AML-193 (cell line): ENCODE measurements around the gene OR4F15.

ENCODE experiments used
- DNase-seq, 2 experiments: peaks; one replicate each; lab custom pipeline; 2025; lab: John Stamatoyannopoulos, UW

The OR4F15 gene

DNA sequence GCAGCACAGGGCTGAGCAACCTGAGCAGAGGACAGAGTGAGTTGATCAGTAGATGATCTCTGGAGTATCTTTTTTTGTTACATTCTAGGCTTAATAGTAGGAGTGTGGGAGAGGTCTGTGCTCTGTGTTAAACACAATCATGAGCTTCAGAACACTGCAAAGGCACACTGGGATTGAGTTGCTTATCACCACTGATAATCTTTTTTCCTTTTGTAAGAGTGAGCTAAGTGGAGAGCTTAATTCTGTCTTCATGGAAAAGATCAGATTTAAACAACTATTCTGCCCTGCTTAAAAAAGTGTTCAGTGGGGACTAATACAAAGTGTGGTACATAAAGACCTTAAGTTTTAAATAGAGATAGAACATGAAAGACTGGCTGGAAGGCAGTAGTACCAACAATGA lies 7.6 kb upstream of the OR4F15 start:
- DNase-seq, result no peak

DNA sequence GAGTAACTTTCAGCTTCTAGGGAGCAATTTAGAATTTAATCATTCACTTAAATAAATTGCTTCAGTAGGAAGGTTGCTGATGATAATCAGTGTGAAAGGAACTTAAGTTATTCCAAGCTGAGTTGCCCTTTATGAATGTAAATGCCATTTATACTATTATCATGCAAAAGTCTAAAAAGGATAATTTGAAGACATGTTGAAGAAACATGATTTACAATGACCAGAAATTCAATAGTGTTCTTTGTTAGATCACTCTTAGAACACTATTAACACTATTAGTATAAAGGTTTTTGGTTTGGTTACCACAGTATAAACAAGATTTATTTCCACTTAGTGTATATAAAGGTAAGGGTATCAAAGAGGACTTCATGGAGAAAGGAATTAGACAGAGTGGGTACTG lies 7.1 kb upstream of the OR4F15 start:
- DNase-seq, result no peak

DNA sequence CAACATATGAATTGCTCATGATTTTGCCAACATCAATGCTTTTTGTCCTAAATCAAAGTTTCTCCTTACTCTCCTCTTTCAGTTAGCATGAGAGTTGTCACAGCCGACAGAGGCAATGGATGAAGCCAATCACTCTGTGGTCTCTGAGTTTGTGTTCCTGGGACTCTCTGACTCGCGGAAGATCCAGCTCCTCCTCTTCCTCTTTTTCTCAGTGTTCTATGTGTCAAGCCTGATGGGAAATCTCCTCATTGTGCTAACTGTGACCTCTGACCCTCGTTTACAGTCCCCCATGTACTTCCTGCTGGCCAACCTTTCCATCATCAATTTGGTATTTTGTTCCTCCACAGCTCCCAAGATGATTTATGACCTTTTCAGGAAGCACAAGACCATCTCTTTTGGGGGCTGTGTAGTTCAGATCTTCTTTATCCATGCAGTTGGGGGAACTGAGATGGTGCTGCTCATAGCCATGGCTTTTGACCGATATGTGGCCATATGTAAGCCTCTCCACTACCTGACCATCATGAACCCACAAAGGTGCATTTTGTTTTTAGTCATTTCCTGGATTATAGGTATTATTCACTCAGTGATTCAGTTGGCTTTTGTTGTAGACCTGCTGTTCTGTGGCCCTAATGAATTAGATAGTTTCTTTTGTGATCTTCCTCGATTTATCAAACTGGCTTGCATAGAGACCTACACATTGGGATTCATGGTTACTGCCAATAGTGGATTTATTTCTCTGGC lies 6.2 kb upstream of the OR4F15 start:
- no peak for DNase-seq

DNA sequence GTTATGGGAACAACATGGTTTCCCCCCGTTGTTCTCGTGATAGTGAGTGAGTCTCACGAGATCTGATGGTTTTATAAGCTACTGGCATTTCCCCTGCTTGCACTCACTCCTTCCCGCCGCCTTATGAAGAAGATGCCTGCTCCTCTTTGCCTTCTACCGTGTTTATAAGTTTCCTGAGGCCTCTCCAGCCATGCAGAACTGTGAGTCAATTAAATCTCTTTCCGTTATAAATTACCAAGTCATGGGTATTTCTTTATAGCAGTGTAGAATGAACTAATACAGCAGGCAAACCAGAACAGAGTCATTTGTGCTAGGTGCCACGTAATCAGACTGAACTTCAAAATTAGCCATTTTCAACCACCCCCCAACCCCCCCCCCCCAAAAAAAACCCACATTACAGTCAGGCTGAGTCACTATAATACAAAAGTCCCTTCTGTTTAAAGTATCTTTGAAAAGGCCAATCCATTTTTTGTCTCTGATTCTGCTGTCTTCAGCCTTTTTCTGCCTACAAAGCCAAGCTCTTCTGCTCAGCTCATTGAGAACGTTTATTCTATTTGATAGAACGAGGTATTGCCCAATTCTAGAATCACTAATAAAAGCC lies 4.6 kb upstream of the OR4F15 start:
- no peak for DNase-seq

DNA sequence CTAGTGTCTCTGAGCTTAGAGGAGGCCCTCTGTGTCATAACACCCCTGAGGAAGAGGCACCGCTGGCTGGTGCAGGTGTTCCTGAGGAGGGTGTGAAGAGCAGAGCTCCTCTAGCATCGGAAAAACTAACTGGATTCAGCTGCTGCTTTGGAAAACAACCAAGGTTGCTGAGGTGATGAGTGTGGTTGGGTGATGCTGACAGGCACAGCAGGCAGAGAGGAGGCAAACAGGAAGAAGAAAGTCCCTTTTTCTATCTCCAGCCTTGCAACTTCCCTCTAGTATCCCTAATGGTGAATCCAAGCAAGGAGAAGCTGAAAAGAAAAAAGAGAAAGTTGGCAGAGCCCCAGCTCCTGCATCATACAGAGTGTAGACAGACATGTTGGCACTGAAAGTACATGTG lies 3.8 kb upstream of the OR4F15 start:
- DNase-seq, result no peak

DNA sequence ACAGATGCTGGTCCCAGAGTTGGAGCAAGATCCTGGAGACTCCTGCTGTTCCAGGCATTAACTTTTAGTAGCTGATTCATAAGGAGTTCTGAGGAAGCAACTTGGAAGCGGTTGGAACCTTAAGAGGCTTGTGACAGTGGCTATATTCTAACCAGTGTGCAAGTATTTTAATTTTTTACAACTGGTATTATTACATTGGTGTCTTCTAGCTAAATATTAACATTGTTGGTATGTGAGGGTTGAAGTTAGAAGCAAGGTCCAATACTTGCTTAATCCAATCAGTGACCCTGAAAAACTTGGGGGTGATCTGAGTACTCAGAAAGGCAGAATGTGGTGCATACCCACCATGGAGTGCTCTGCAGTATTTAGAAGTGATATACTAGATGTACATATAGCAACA lies 1.5 kb upstream of the OR4F15 start:
- no peak for DNase-seq

DNA sequence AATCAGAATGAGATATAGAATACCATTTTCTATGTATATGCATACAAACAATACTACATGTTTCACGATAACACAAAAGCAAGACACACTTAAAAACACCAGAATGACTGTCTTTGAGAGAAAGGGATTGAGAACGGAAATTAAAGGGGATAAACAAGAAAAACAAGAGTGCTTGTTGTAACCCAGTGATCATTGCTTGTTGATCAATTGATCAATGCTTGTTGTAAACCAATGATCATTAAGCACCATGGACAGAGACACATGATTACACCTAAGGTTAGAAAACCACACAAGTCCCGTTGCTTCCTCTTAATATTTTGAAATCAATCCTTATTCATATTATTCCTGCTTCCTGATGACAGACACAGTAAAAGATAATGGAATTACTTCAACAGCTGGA lies 1.1 kb upstream of the OR4F15 start:
- DNase-seq, result no peak

DNA sequence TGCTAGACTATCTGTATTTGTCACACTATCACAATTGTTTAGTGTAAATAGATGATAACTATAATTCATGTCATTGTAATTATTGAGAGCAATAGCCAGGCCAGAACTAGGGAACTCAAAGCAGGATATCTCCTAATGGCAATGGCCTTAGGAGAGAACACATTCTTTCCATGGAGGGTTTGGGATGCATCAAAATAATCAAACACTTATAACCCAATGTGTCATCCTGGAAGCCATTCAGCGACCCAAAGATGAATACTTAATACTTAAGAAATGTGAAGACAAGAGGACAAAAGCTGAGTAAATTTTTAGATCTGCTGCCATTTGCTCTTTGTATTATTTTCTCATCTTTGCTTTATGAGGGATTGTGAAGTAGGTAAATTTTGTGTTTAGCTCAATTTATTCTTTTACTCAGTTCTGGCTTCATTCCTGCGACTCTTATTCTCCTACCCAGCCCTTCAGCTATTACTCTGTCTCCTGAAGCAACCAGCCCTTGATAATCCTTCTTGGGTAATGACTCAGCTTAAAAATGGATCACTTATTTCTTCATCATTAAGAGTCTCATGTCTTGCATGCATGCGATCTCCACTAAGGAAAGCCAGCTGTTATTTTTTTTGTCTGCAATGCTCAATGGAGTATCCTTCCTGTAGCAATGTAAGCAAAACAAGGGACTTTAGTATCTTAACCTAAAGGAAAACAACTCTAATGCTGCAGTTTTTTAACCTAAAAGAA lies 2.0 kb downstream of the OR4F15 start:
- no peak for DNase-seq

DNA sequence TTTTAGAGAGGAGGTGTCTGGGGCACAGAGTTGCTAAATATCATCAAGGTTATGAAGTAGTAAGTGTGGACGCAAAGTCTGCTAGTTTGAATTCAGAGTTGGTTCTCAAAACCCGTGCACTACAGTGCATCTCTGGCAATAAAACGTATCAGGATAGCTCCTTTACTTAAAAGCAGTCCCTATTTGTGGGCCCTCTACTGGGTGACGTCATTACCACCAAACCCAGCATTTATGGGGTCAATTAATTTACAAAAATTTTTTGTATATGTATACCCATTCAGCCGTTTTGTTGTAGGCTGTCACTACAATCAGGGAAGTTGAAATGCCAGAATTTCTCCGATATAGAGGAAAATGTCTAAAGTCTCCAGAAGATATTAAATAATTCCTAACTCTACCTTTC lies 8.8 kb downstream of the OR4F15 start:
- DNase-seq, result no peak

DNA sequence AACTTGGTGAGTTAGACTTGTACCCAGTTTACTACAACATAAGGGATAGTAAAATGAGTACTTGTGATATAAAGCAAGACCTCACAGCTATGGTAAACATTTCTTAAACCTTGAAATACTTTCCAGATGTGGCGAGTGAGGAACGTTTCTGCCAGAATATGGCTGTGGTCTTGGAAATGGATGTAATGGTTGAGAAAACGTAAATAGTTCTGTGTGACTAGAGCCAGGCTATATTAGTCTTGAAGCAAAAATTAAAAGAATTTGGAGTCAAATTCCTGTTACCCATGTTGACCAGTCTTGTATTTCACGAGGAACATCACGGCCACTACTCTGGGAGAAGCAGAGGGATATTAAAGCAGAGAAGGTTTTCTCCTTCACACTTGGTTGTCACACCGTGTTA lies 15.3 kb downstream of the OR4F15 start:
- no peak for DNase-seq

DNA sequence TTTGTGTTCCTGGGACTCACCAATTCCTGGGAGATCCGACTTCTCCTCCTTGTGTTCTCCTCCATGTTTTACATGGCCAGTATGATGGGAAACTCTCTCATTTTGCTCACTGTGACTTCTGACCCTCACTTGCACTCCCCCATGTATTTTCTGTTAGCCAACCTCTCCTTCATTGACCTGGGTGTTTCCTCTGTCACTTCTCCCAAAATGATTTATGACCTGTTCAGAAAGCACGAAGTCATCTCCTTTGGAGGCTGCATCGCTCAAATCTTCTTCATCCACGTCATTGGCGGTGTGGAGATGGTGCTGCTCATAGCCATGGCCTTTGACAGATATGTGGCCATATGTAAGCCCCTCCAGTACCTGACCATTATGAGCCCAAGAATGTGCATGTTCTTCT lies 16.8 kb downstream of the OR4F15 start:
- DNase-seq, result no peak

DNA sequence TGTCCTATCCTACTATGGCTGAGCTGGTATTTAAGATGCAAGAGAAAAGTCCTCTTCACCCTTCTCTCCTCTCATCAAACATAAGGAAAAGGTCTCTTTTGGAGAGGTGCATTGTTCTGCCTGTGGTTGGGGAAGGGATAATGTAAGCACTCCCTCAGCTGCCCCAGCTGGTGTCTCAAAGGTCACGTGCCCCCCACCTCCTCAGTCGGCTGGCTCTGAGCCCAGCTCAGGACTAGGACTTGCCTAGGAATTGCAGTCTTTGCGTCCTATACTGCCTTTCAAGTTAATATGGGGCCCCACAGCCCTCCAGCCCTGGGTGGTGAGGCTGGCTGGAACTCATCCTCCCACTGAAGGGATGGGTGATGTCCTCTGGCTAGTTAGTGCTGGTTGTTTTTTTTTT lies 29.7 kb downstream of the OR4F15 start:
- no peak for DNase-seq

DNA sequence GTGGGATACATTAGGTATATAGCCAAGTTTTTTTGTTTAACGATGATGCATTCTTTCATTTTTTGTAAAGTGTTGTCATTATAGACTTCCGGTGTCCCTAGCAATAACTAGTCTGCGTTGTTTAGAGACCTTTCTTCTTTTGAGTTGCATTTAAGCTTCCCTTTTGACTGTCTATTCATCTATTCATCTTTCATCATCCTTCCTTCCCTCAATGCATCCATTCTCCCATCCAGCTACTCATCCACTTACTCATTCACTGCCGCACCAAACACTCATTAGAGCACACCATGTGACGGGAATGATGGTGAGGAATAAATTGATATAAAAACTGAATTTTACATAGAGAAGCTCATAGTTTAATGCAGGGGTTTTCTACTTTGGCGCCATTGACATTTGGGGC lies 32.9 kb downstream of the OR4F15 start:
- DNase-seq, result no peak

DNA sequence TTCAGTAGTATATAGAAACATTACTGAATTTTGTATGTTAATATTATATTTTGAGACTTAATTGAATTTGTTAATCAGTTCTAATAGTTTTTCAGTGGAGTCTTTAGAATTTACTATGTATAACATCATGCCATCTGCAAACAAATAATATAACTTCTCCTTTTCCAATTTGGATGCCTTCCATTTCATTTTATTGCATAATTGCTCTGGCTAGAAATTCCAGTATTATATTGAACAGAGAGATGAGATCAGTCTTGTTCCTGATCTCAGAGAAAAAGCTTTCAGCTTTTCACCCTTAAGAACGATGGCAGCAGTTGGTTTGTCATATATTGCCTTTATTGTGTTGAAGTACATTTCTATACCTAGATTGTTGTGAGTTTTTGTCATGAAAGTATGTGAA lies 40.4 kb downstream of the OR4F15 start:
- DNase-seq, result no peak
